ENCODE measurements around the gene PXMP2. TPM values are rescaled to one million over a fixed set of nuclear protein-coding genes. Genes with fewer than 3 reads are reported as not detected.
A peak's percentile ranks its signal among the peaks of the same experiment; 100 is the strongest.

Gene PXMP2
- polyA plus RNA-seq, 2 of the 4 experiments (the other 2 are of a cell fraction): 18.7 to 21.3 TPM

- ChIA-PET CTCF (interaction anchor here (0.6 to 1.2 kb wide), 3 partner anchors 17 to 460 kb away, joined by 3 to 4 read pairs (median 4); no protein-coding TSS in a partner anchor), POLR2A (no interaction called here)
- Histone ChIP-seq H3K9me3 (no peaks in the 10 kb centered on the region), H3K4me3 (no peak overlapping the region), H3K27ac (no peak overlapping the region), H3K4me1 (no peaks in the 10 kb centered on the region), H3K4me2 (no peak overlapping the region)
- ATAC-seq (no peak), FAIRE-seq (no peak), DNase-seq (ENCODE audit: low read depth in 1 of 2, low spot score in 1 of 2) (no peak)
- 92% methylated on average over 7 of the region's 7 CpGs for WGBS (ENCODE audit: missing lambda C conversion rate)
- TF ChIP-seq RARB (CRISPR knock-in tag; IDR thresholded peaks at IDR 0.05): no peak
- TF ChIP-seq POLR2A (IDR thresholded peaks at IDR 0.05; ENCODE audit: low read length): no peak
- TF ChIP-seq KDM5A (IDR thresholded peaks at IDR 0.05): no peak
- TF ChIP-seq REST (IDR thresholded peaks at IDR 0.05): no peak
- TF ChIP-seq HOXB13 (CRISPR knock-in tag; IDR thresholded peaks at IDR 0.05; ENCODE audit: low read depth): no peak
- no peak for TF ChIP-seq HEYL (CRISPR knock-in tag; IDR thresholded peaks at IDR 0.05)
- TF ChIP-seq RAD21 (conservative IDR thresholded peaks at IDR 0.05 in 1 of 2, IDR thresholded peaks at IDR 0.05 in 1 of 2): no peak
- TF ChIP-seq MAFK (IDR thresholded peaks at IDR 0.05; ENCODE audit: partially characterized antibody): no peak
- TF ChIP-seq BCL3 (IDR thresholded peaks at IDR 0.05): no peak
- TF ChIP-seq HES2 (IDR thresholded peaks at IDR 0.05): no peak
- no peak for TF ChIP-seq CBX8 (IDR thresholded peaks at IDR 0.05)
- TF ChIP-seq HDAC2 (IDR thresholded peaks at IDR 0.05): no peak
- TF ChIP-seq NPAS2 (CRISPR knock-in tag; IDR thresholded peaks at IDR 0.05; ENCODE audit: borderline replicate concordance): no peak
- TF ChIP-seq ZC3H11A (IDR thresholded peaks at IDR 0.05): no peak
- TF ChIP-seq NFE2L2 (conservative IDR thresholded peaks at IDR 0.05; ENCODE audit: low read length): no peak
- no peak for TF ChIP-seq SMC3 (IDR thresholded peaks at IDR 0.05)
- TF ChIP-seq NR3C1 (IDR thresholded peaks at IDR 0.05): no peak
- no peak for TF ChIP-seq ZSCAN20 (CRISPR knock-in tag; IDR thresholded peaks at IDR 0.05)
Observed at GRCh38 chr12:132653567-132654290, 33.7 kb upstream of the PXMP2 start.

GRCh38 chr12:132657004-132657727, 30.2 kb upstream of the PXMP2 start:
- no peak for FAIRE-seq
- POLR2A ChIA-PET: no interaction called here
- CTCF ChIA-PET: interaction anchor here (1.6 to 2.1 kb wide), 4 partner anchors 19 to 242 kb away, joined by 3 to 9 read pairs (median 6); no protein-coding TSS in a partner anchor
- no peak for TF ChIP-seq EHMT2 (IDR thresholded peaks at IDR 0.05; ENCODE audit: low read depth)
- Histone ChIP-seq H3K4me3 (no peak overlapping the region), H3K9me3 (no peaks in the 10 kb centered on the region), H3K4me2 (no peak overlapping the region), H3K27ac (no peak overlapping the region), H3K4me1 (no peaks in the 10 kb centered on the region)
- peak in 1 of 2 experiments; percentile 51; a peak in 3 of 6 replicates for ATAC-seq
- 92% methylated on average over 12 of the region's 12 CpGs for WGBS (ENCODE audit: missing lambda C conversion rate)
- no peak for DNase-seq (ENCODE audit: low read depth in 1 of 2, low spot score in 1 of 2)
